ENCODE results near the gene ETS2.

DNA sequence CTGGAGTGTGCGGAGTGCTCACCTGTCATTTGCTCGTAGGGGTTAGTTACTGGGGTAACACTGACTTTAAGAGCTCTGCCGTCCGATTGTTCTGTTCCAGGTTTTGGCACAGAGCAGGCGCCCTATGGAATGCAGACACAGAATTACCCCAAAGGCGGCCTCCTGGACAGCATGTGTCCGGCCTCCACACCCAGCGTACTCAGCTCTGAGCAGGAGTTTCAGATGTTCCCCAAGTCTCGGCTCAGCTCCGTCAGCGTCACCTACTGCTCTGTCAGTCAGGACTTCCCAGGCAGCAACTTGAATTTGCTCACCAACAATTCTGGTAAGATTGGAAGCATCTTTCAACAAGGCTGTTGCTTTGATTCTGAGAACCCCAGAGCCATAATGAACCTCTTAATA, 12.6 kb downstream of the ETS2 start:
- TF ChIP-seq, protein P1, sequence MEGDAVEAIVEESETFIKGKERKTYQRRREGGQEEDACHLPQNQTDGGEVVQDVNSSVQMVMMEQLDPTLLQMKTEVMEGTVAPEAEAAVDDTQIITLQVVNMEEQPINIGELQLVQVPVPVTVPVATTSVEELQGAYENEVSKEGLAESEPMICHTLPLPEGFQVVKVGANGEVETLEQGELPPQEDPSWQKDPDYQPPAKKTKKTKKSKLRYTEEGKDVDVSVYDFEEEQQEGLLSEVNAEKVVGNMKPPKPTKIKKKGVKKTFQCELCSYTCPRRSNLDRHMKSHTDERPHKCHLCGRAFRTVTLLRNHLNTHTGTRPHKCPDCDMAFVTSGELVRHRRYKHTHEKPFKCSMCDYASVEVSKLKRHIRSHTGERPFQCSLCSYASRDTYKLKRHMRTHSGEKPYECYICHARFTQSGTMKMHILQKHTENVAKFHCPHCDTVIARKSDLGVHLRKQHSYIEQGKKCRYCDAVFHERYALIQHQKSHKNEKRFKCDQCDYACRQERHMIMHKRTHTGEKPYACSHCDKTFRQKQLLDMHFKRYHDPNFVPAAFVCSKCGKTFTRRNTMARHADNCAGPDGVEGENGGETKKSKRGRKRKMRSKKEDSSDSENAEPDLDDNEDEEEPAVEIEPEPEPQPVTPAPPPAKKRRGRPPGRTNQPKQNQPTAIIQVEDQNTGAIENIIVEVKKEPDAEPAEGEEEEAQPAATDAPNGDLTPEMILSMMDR (conservative IDR thresholded peaks at IDR 0.05; ENCODE audit: low read depth, low read length): no peak
- TF ChIP-seq MAFK (IDR thresholded peaks at IDR 0.05; ENCODE audit: low read depth, low read length): no peak
- TF ChIP-seq CEBPB (IDR thresholded peaks at IDR 0.05; ENCODE audit: low read depth, low read length): no peak
- no peak for TF ChIP-seq RAD21 (IDR thresholded peaks at IDR 0.05; ENCODE audit: low read length)
- TF ChIP-seq POLR2A (IDR thresholded peaks at IDR 0.05; ENCODE audit: low read depth, low read length): no peak
- TF ChIP-seq CHD1 (IDR thresholded peaks at IDR 0.05; ENCODE audit: low read depth, low read length): no peak
- TF ChIP-seq RCOR1 (IDR thresholded peaks at IDR 0.05; ENCODE audit: insufficient replicate concordance, low read length): no peak
- no peak for TF ChIP-seq MXI1 (IDR thresholded peaks at IDR 0.05; ENCODE audit: borderline replicate concordance, low read depth, low read length)
- no peak for TF ChIP-seq ELK1 (IDR thresholded peaks at IDR 0.05; ENCODE audit: borderline replicate concordance, low read depth, low read length)
- TF ChIP-seq BHLHE40 (IDR thresholded peaks at IDR 0.05; ENCODE audit: low read depth, low read length): no peak
- TF ChIP-seq, protein P2, sequence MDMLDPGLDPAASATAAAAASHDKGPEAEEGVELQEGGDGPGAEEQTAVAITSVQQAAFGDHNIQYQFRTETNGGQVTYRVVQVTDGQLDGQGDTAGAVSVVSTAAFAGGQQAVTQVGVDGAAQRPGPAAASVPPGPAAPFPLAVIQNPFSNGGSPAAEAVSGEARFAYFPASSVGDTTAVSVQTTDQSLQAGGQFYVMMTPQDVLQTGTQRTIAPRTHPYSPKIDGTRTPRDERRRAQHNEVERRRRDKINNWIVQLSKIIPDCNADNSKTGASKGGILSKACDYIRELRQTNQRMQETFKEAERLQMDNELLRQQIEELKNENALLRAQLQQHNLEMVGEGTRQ (IDR thresholded peaks at IDR 0.05; ENCODE audit: low read depth, low read length): no peak
- no peak for TF ChIP-seq FOS (IDR thresholded peaks at IDR 0.05; ENCODE audit: low read depth, low read length)
- TF ChIP-seq SMC3 (IDR thresholded peaks at IDR 0.05; ENCODE audit: low read depth, low read length): no peak

Data from IMR-90 (cell line).